HepG2 (cell line): ENCODE measurements around the gene C2CD3. TPM values are rescaled to one million over a fixed set of nuclear protein-coding genes. Genes with fewer than 3 reads are reported as not detected.

Source experiments
- ATAC-seq: fragments of 200-7000 bp; cut with Tn5 transposase; 3 replicates; pipeline ENCODE4 v1.9.1; 2020; ENCODE audit warnings: mild to moderate bottlenecking, moderate library complexity
- BruUV-seq: library from RNA; stranded (reverse); fragments of 400-500 nt; replicated peaks from 2 replicates; lab custom pipeline; 2021; lab: Mats Ljungman, UMichigan
- CTCF ChIA-PET: fragments of 300-600 bp; formaldehyde crosslinking; extraction: SDS; loops from one replicate; lab custom pipeline; 2021; ENCODE audit warnings: low total read pairs, inconsistent platforms, low intra/inter-chr PET ratio; lab: Yijun Ruan, JAX
- POLR2A ChIA-PET: fragments of 350-600 bp; sonication (Branson Sonifier 250); formaldehyde crosslinking; loops from one replicate; lab custom pipeline; 2020; ENCODE audit warnings: antibody characterized with exemption, inconsistent platforms; lab: Yijun Ruan, JAX
- DNase-seq: peaks from one replicate; pipeline ENCODE4 v3.0.0-alpha.2; 2015; ENCODE audit warnings: low spot score
- FAIRE-seq: peaks from 3 replicates; lab custom pipeline; 2011; peaks lifted over from hg19 to GRCh38; lab: Jason Lieb, UNC
- H2AFZ ChIP-seq: one replicate; pipeline ENCODE4 v1.6.1; 2011; ENCODE audit warnings: low read length, inconsistent platforms
- H3K27ac ChIP-seq: fragments of 300-600 bp; 3 replicates; pipeline ENCODE4 v1.8.0; 2011; ENCODE audit warnings: mixed run types, mild to moderate bottlenecking, mixed read lengths, low read length, inconsistent platforms; ENCODE audit not compliant: insufficient read depth; ENCODE audit errors: extremely low read length
- H3K27me3 ChIP-seq, 2 experiments: fragments of 200-600 bp in 1 of 2; 2 replicates in 1 of 2; 3 replicates in 1 of 2; pipeline versions ENCODE4 v1.6.0 to v1.8.0; 2011; ENCODE audit warnings: low read length in 2 of 2, mild to moderate bottlenecking in 2 of 2, moderate library complexity in 2 of 2, inconsistent platforms in 1 of 2; ENCODE audit not compliant: insufficient read depth in 2 of 2, control insufficient read depth in 1 of 2
- H3K36me3 ChIP-seq, 2 experiments: fragments of 200-600 bp in 1 of 2; replicated peaks in 1 of 2; 2 replicates in 1 of 2; 3 replicates in 1 of 2; pipeline versions ENCODE4 v1.5.1 to v1.8.0; 2011; ENCODE audit warnings: low read length in 2 of 2, inconsistent platforms in 1 of 2; ENCODE audit not compliant: insufficient read depth in 2 of 2, control insufficient read depth in 1 of 2
- H3K4me1 ChIP-seq: 2 replicates; pipeline ENCODE4 v1.5.1; 2012; ENCODE audit warnings: low read length, inconsistent platforms; ENCODE audit not compliant: insufficient read depth
- H3K4me2 ChIP-seq: 2 replicates; pipeline ENCODE4 v1.6.0; 2011; ENCODE audit warnings: low read depth, low read length, inconsistent platforms
- H3K4me3 ChIP-seq, 3 experiments: fragments of 200-600 bp in 1 of 3; sonication (generic), shearing (Covaris generic) in 1 of 3; replicated peaks in 1 of 3; 2 replicates each; pipeline ENCODE4 v1.5.1; 2011 to 2016; ENCODE audit warnings: low read length in 3 of 3, inconsistent platforms in 2 of 3, low read depth in 2 of 3, mild to moderate bottlenecking in 2 of 3, control low read depth in 1 of 3, mixed read lengths in 1 of 3; ENCODE audit not compliant: insufficient read depth in 1 of 3
- H3K79me2 ChIP-seq: one replicate; pipeline ENCODE4 v1.6.1; 2011; ENCODE audit warnings: low read length, inconsistent platforms; ENCODE audit not compliant: insufficient read depth
- H3K9ac ChIP-seq: 2 replicates; pipeline ENCODE4 v1.6.0; 2011; ENCODE audit warnings: mild to moderate bottlenecking, low read depth, low read length, inconsistent platforms; ENCODE audit not compliant: insufficient read depth
- H3K9me3 ChIP-seq: 2 replicates; pipeline ENCODE4 v1.5.1; 2012; ENCODE audit warnings: mild to moderate bottlenecking, low read length
- H4K20me1 ChIP-seq: 2 replicates; pipeline ENCODE4 v1.6.0; 2011; ENCODE audit warnings: inconsistent platforms, mild to moderate bottlenecking, low read length, moderate library complexity; ENCODE audit not compliant: insufficient read depth
- ADNP ChIP-seq: sonication (generic); formaldehyde crosslinking; IDR thresholded peaks from 2 replicates; pipeline ENCODE4 v1.4.0; 2020; ENCODE audit warnings: missing genetic modification reagents
- HOXD1 ChIP-seq: sonication (generic); formaldehyde crosslinking; IDR thresholded peaks from 2 replicates; pipeline ENCODE4 v1.5.0; 2020; ENCODE audit warnings: missing genetic modification reagents
- JUN ChIP-seq: sonication (generic); formaldehyde crosslinking; IDR thresholded peaks from 2 replicates; pipeline ENCODE4 v1.4.0; 2020; ENCODE audit warnings: mild to moderate bottlenecking, missing genetic modification reagents
- RARG ChIP-seq: sonication (generic); formaldehyde crosslinking; IDR thresholded peaks from 2 replicates; pipeline ENCODE4 v1.4.0; 2020; ENCODE audit warnings: low read depth, mild to moderate bottlenecking, missing genetic modification reagents
- REL ChIP-seq: sonication (generic); formaldehyde crosslinking; conservative IDR thresholded peaks from 2 replicates; pipeline ENCODE4 v1.8.0; 2022; ENCODE audit warnings: mild to moderate bottlenecking, missing genetic modification reagents, moderate library complexity
- SETDB1 ChIP-seq: sonication (generic); formaldehyde crosslinking; IDR thresholded peaks from 2 replicates; pipeline ENCODE4 v1.5.1; 2020; ENCODE audit warnings: missing genetic modification reagents, mild to moderate bottlenecking, borderline replicate concordance
- TARDBP ChIP-seq: sonication (generic); formaldehyde crosslinking; IDR thresholded peaks from 2 replicates; pipeline ENCODE4 v1.8.0; 2022; ENCODE audit warnings: mild to moderate bottlenecking, missing genetic modification reagents
- ZFP1 ChIP-seq: IDR thresholded peaks from 2 replicates; pipeline ENCODE4 v1.6.1; 2016
- ZFYVE20 ChIP-seq: sonication (generic); formaldehyde crosslinking; IDR thresholded peaks from 2 replicates; pipeline ENCODE4 v1.8.0; 2023; ENCODE audit warnings: low read depth, mild to moderate bottlenecking, moderate library complexity, missing genetic modification reagents, borderline replicate concordance
- ZNF12 ChIP-seq: sonication (generic); formaldehyde crosslinking; IDR thresholded peaks from 2 replicates; pipeline ENCODE4 v1.5.0; 2020; ENCODE audit warnings: missing genetic modification reagents
- ZNF33A ChIP-seq: sonication (generic); formaldehyde crosslinking; IDR thresholded peaks from 2 replicates; pipeline ENCODE4 v1.5.1; 2020; ENCODE audit warnings: missing genetic modification reagents, mild to moderate bottlenecking, moderate library complexity, borderline replicate concordance
- ZNF431 ChIP-seq: sonication (generic); formaldehyde crosslinking; IDR thresholded peaks from 2 replicates; pipeline ENCODE4 v1.9.0; 2022; ENCODE audit warnings: missing genetic modification reagents, low read depth, mild to moderate bottlenecking, borderline replicate concordance
- ZNF773 ChIP-seq: sonication (generic); formaldehyde crosslinking; IDR thresholded peaks from 2 replicates; pipeline ENCODE4 v1.4.0; 2020; ENCODE audit warnings: missing genetic modification reagents, borderline replicate concordance
- ZNF775 ChIP-seq: sonication (generic); formaldehyde crosslinking; IDR thresholded peaks from 2 replicates; pipeline ENCODE4 v1.4.0; 2020; ENCODE audit warnings: missing genetic modification reagents, mild to moderate bottlenecking, moderate library complexity, borderline replicate concordance
- ZNF777 ChIP-seq: sonication (generic); formaldehyde crosslinking; IDR thresholded peaks from 2 replicates; pipeline ENCODE4 v1.4.0; 2020; ENCODE audit warnings: missing genetic modification reagents
- ZSCAN29 ChIP-seq: sonication (generic); formaldehyde crosslinking; conservative IDR thresholded peaks from 2 replicates; pipeline ENCODE4 v1.4.0; 2020; ENCODE audit warnings: mild to moderate bottlenecking, missing genetic modification reagents
- ZZZ3 ChIP-seq: sonication (generic); formaldehyde crosslinking; IDR thresholded peaks from 2 replicates; pipeline ENCODE4 v1.4.0; 2020; ENCODE audit warnings: missing genetic modification reagents, mild to moderate bottlenecking, borderline replicate concordance
- WGBS: methylation state at CpG from one replicate; pipeline ENCODE4 v1.1.6; 2017; ENCODE audit warnings: low lambda C conversion rate; 5-methylcytosine and 5-hydroxymethylcytosine counted together
- in situ Hi-C: cut with HindIII; loops from 2 replicates; pipeline ENCODE4 v1.10.0; 2017; ENCODE audit warnings: low pct_unique_long_range_greater_than_20kb; ENCODE audit not compliant: extremely low pct_ligation_motif_present
- intact Hi-C: fragments of 100-400 bp; cut with micrococcal nuclease; formaldehyde crosslinking; loops from one replicate; pipeline ENCODE4 v1.10.0; 2022; ENCODE audit not compliant: unreplicated experiment
- polyA plus RNA-seq, 8 experiments: library from polyadenylated mRNA; depleted of rRNA in 3 of 8; stranded (reverse) in 7 of 8; unstranded in 1 of 8; fragments of >200 nt; fragmentation: Illumina TruSeq in 4 of 8; extraction: Trizol in 4 of 8; gene quantifications; 2 replicates each; pipeline versions ENCODE4 v1.2.1 to v1.2.3, GENCODE V29; 2011 to 2016; ENCODE audit warnings: low read depth in 4 of 8, missing spikeins in 1 of 8, mixed read lengths in 1 of 8; ENCODE audit not compliant: insufficient read depth in 1 of 8
- total RNA-seq, 5 experiments: library from RNA; depleted of rRNA; stranded (reverse); fragments of >200 nt; fragmentation: Illumina TruSeq; extraction: Trizol; gene quantifications; 2 replicates each; pipeline ENCODE4 v1.2.3, GENCODE V29; 2016; ENCODE audit warnings: low read depth in 1 of 5
- TF ChIP-seq, protein P1 (sequence below): sonication (generic); formaldehyde crosslinking; IDR thresholded peaks from 2 replicates; pipeline ENCODE4 v1.8.0; 2022; ENCODE audit warnings: mild to moderate bottlenecking, missing genetic modification reagents, borderline replicate concordance

Gene C2CD3
- total and polyA plus RNA-seq, 2 of the 13 experiments (the other 11 are each of a cell fraction or from before 2014, with no cell fraction given): 5.5 to 6.4 TPM

DNA sequence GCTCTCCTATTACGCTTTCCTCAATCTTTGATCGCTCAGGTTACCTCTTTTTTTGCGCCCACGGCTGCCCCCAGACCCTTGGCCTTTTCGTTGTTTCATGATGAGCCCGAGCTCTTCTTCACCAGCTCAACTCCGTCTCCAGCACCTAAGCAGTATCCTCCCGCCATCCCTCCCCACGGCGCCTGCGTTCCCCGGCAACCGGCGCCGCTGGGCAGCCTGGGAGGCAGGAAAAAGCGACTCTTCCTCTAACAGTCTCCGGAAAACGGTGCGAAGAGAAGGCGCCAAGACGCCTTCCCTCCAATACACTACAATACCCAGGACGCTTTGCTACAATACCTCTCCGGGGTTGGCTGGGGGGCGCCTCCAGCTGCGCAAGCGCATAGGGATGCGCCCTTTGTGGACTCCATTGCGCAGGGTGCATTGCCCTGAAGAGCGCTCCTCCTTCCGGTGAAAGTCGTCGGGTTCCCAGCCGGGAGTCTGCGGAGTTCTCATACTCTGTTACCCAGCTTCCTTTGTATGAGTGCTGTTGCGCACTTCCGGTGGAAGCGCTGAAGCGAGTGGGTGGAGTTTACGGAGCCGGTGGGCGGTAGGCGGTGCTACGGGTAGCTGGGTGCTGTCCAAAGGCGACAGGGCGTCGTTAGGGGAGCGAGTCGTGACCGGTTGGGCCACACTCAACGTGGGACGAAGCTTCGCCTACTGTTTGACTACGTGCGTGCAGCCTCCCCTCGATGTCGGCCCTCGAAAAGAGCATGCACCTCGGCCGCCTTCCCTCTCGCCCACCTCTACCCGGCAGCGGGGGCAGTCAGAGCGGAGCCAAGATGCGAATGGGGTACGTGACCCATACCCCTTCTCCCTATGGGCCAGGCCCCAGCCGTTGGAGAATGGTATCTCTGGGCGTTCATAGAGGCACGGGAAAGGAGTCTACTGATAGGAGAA lies at the start of gene C2CD3, which contains the start of gene PPME1 (continued):
- TF ChIP-seq ZNF12 (0 out of 2 replicates have a peak, but pooled peaks have one; percentile 22), JUN (CRISPR knock-in tag) (0 out of 2 replicates have a peak, but pooled peaks have one; percentile 39), ZNF777 (peak; percentile 71), SETDB1 (CRISPR knock-in tag) (no peak), ZNF775 (no peak)

GRCh38 chr11:74220376-74220775 lies 49.6 kb upstream of the C2CD3 start:
- no peak overlapping the region for H3K9ac ChIP-seq
- ATAC-seq (no peak), FAIRE-seq (no peak)
- H2AFZ ChIP-seq: no peak overlapping the region
- H4K20me1 ChIP-seq: no peaks in the 10 kb centered on the region
- H3K4me1 ChIP-seq: no peaks in the 10 kb centered on the region
- peaks cover 1 to 10% of the 10 kb centered on the region in 2 experiments; a peak in 3 of 5 replicates for H3K36me3 ChIP-seq
- H3K4me2 ChIP-seq: no peak overlapping the region
- 96% methylated on average over 1 of the region's 1 CpG for whole genome bisulfite sequencing
- no peak overlapping the region for H3K27ac ChIP-seq
- ChIA-PET POLR2A (no interaction called here), CTCF (no interaction called here)
- in situ Hi-C loops: no loop called here
- intact Hi-C loops: no loop called here
- no peak overlapping the region for H3K4me3 ChIP-seq
- TF ChIP-seq ZNF33A (CRISPR knock-in tag): no peak
- no peak for TF ChIP-seq RARG (CRISPR knock-in tag)
- TF ChIP-seq ZNF431 (CRISPR knock-in tag): no peak
- no peak for TF ChIP-seq ADNP (CRISPR knock-in tag)
- no peak for TF ChIP-seq REL
- no peak for TF ChIP-seq ZFP1
- TF ChIP-seq HOXD1 (CRISPR knock-in tag): no peak
- TF ChIP-seq TARDBP (CRISPR knock-in tag): no peak
- no peak for TF ChIP-seq ZNF773 (CRISPR knock-in tag)
- TF ChIP-seq ZZZ3 (CRISPR knock-in tag): no peak
- TF ChIP-seq ZFYVE20 (CRISPR knock-in tag): no peak
- no peak for TF ChIP-seq ZSCAN29 (CRISPR knock-in tag)
- TF ChIP-seq, protein P1, sequence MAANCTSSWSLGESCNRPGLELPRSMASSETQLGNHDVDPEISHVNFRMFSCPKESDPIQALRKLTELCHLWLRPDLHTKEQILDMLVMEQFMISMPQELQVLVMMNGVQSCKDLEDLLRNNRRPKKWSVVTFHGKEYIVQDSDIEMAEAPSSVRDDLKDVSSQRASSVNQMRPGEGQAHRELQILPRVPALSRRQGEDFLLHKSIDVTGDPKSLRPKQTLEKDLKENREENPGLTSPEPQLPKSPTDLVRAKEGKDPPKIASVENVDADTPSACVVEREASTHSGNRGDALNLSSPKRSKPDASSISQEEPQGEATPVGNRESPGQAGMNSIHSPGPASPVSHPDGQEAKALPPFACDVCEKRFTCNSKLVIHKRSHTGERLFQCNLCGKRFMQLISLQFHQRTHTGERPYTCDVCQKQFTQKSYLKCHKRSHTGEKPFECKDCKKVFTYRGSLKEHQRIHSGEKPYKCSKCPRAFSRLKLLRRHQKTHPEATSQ: no peak
- TF ChIP-seq, all 625 proteins: peak for 0
- no TSS peak for BruUV-seq
- no peaks in the 10 kb centered on the region for H3K9me3 ChIP-seq
- DNase-seq: no peak
- H3K27me3 ChIP-seq: no peaks in the 10 kb centered on the region
- H3K79me2 ChIP-seq: no peaks in the 10 kb centered on the region
